GM12864 (cell line): ENCODE measurements around the gene ZNF750.

Experiments used
- DNase-seq: peaks from one replicate; pipeline ENCODE4 v3.0.0-alpha.2; 2011; ENCODE audit warnings: low read depth
- H3K4me3 ChIP-seq: 2 replicates; pipeline ENCODE4 v1.5.1; 2011; ENCODE audit warnings: mild to moderate bottlenecking, low read depth, low read length, control low read depth
- CTCF ChIP-seq: IDR thresholded peaks from 2 replicates; pipeline ENCODE4 v1.5.1; 2011; ENCODE audit warnings: low read depth, mild to moderate bottlenecking, moderate library complexity, low read length, control low read depth, inconsistent platforms; ENCODE audit errors: missing control alignments

The ZNF750 gene

GRCh38 chr17:82832411-82832810, 7.4 kb downstream of the ZNF750 start:
- no peak for DNase-seq
- no peak for TF ChIP-seq CTCF
- no peak overlapping the region for H3K4me3 ChIP-seq

GRCh38 chr17:82831818-82832200, 8.0 kb downstream of the ZNF750 start:
- no peak for DNase-seq
- H3K4me3 ChIP-seq, result no peak overlapping the region
- TF ChIP-seq CTCF, result no peak

GRCh38 chr17:82831041-82831817, 8.6 kb downstream of the ZNF750 start:
- no peak for DNase-seq
- TF ChIP-seq CTCF, result no peak
- H3K4me3 ChIP-seq, result no peak overlapping the region

GRCh38 chr17:82830249-82830661, 9.6 kb downstream of the ZNF750 start:
- no peak for TF ChIP-seq CTCF
- H3K4me3 ChIP-seq, result no peak overlapping the region
- no peak for DNase-seq

GRCh38 chr17:82828875-82829487, 10.8 kb downstream of the ZNF750 start:
- no peak overlapping the region for H3K4me3 ChIP-seq
- no peak for TF ChIP-seq CTCF
- DNase-seq, result no peak

GRCh38 chr17:82826956-82827355, 12.9 kb downstream of the ZNF750 start:
- TF ChIP-seq CTCF, result no peak
- no peak for DNase-seq
- no peak overlapping the region for H3K4me3 ChIP-seq

GRCh38 chr17:82826211-82826610, 13.6 kb downstream of the ZNF750 start:
- DNase-seq, result no peak
- no peak overlapping the region for H3K4me3 ChIP-seq
- TF ChIP-seq CTCF, result no peak
